ENCODE data around the gene OPTN.

DNA sequence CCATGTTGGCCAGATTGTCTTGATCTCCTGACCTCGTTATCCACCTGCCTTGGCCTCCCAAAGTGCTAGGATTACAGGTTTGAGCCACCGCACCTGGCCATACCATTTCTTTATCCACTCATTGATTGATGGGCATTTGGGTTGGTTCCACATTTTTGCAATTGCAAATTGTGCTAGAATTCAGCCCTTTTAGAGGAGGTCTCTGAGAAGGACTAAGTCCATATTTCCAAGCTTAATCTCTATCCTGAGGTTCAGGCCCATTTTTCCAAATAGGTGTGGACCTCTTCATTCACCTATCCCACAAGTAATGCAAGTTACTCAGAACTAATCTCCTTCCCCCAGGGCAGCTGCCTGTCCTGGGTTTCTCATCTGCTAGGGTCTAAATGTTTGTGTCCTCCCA is 9.7 kb upstream of the OPTN start:
- TF ChIP-seq, protein P1, sequence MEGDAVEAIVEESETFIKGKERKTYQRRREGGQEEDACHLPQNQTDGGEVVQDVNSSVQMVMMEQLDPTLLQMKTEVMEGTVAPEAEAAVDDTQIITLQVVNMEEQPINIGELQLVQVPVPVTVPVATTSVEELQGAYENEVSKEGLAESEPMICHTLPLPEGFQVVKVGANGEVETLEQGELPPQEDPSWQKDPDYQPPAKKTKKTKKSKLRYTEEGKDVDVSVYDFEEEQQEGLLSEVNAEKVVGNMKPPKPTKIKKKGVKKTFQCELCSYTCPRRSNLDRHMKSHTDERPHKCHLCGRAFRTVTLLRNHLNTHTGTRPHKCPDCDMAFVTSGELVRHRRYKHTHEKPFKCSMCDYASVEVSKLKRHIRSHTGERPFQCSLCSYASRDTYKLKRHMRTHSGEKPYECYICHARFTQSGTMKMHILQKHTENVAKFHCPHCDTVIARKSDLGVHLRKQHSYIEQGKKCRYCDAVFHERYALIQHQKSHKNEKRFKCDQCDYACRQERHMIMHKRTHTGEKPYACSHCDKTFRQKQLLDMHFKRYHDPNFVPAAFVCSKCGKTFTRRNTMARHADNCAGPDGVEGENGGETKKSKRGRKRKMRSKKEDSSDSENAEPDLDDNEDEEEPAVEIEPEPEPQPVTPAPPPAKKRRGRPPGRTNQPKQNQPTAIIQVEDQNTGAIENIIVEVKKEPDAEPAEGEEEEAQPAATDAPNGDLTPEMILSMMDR (IDR thresholded peaks at IDR 0.05) = no peak
- no peak for TF ChIP-seq POLR2A (IDR thresholded peaks at IDR 0.05)
